Neural cell (in vitro differentiated cells): ENCODE results near the gene OLFM4. TPM values are rescaled to one million over a fixed set of nuclear protein-coding genes. Genes with fewer than 3 reads are reported as not detected.

ENCODE experiments used
- H2AFZ ChIP-seq: fragments of 200-600, 300-800 bp; sonication (generic), shearing (Covaris generic); 2 replicates; pipeline ENCODE4 v1.6.0; 2014; ENCODE audit warnings: low read depth, mild to moderate bottlenecking, antibody characterized with exemption, low read length, moderate library complexity
- H3F3A ChIP-seq: fragments of 200-600 bp; shearing (Covaris generic); 2 replicates; pipeline ENCODE4 v1.6.1; 2016; ENCODE audit warnings: mild to moderate bottlenecking, moderate library complexity, mixed read lengths, antibody characterized with exemption, low read length; ENCODE audit not compliant: insufficient read depth, poor library complexity, severe bottlenecking
- H3K27ac ChIP-seq: fragments of 200-600, 300-800 bp; sonication (generic), shearing (Covaris generic); 2 replicates; pipeline ENCODE4 v1.5.1; 2014; ENCODE audit warnings: mild to moderate bottlenecking, low read length, moderate library complexity
- H3K27me3 ChIP-seq: fragments of 300-800, 200-600 bp; sonication (generic), shearing (Covaris generic); 2 replicates; pipeline ENCODE4 v1.6.0; 2014; ENCODE audit warnings: mild to moderate bottlenecking, low read depth, low read length, moderate library complexity; ENCODE audit not compliant: insufficient read depth
- H3K36me3 ChIP-seq: fragments of 300-800, 200-600 bp; sonication (generic), shearing (Covaris generic); 2 replicates; pipeline ENCODE4 v1.5.1; 2014; ENCODE audit warnings: mild to moderate bottlenecking, antibody characterized with exemption, low read length, moderate library complexity; ENCODE audit not compliant: insufficient read depth
- H3K4me2 ChIP-seq: fragments of 300-800, 200-600 bp; sonication (generic), shearing (Covaris generic); 2 replicates; pipeline ENCODE4 v1.6.0; 2014; ENCODE audit warnings: mild to moderate bottlenecking, low read length
- H3K4me3 ChIP-seq: fragments of 300-800, 200-600 bp; sonication (generic), shearing (Covaris generic); 2 replicates; pipeline ENCODE4 v1.5.1; 2014; ENCODE audit warnings: mild to moderate bottlenecking, low read length, moderate library complexity
- H3K79me2 ChIP-seq: fragments of 200-600 bp; shearing (Covaris generic); replicated peaks from 2 replicates; pipeline ENCODE4 v1.6.0; 2014; ENCODE audit warnings: mild to moderate bottlenecking, low read length, moderate library complexity; ENCODE audit not compliant: insufficient read depth
- H3K9ac ChIP-seq: fragments of 300-800, 200-600 bp; sonication (generic), shearing (Covaris generic); 2 replicates; pipeline ENCODE4 v1.6.1; 2016; ENCODE audit warnings: mild to moderate bottlenecking, low read length, mixed read lengths
- H3K9me2 ChIP-seq: fragments of 200-600 bp; shearing (Covaris generic); 2 replicates; pipeline ENCODE4 v1.6.1; 2016; ENCODE audit warnings: mild to moderate bottlenecking, low read length, mixed read lengths; ENCODE audit not compliant: insufficient read depth
- H3K9me3 ChIP-seq: fragments of 200-600, 300-800 bp; sonication (generic), shearing (Covaris generic); 2 replicates; pipeline ENCODE4 v1.6.1; 2016; ENCODE audit warnings: mild to moderate bottlenecking, mixed run types, low read length, moderate library complexity, mixed read lengths
- H4K20me1 ChIP-seq: fragments of 200-600 bp; shearing (Covaris generic); 2 replicates; pipeline ENCODE4 v1.6.1; 2016; ENCODE audit warnings: mild to moderate bottlenecking, mixed run types; ENCODE audit not compliant: insufficient read depth
- CTCF ChIP-seq: fragments of 450-650 bp; IDR thresholded peaks from 2 replicates; pipeline ENCODE4 v1.5.1; 2014; ENCODE audit warnings: antibody characterized with exemption, mild to moderate bottlenecking, moderate library complexity; ENCODE audit not compliant: poor library complexity, severe bottlenecking
- EP300 ChIP-seq: fragments of 450-650 bp; conservative IDR thresholded peaks from 2 replicates; pipeline ENCODE4 v1.6.1; 2014; ENCODE audit warnings: antibody characterized with exemption, mild to moderate bottlenecking, moderate library complexity; ENCODE audit not compliant: poor library complexity, severe bottlenecking
- EZH2 ChIP-seq: fragments of 200-600, 300-800 bp; shearing (Covaris generic), sonication (generic); IDR thresholded peaks from 2 replicates; pipeline ENCODE4 v1.6.1; 2014; ENCODE audit warnings: antibody characterized with exemption, low read length, borderline replicate concordance, mild to moderate bottlenecking; ENCODE audit not compliant: insufficient read depth, poor library complexity, severe bottlenecking
- MXI1 ChIP-seq: fragments of 450-650 bp; conservative IDR thresholded peaks from 2 replicates; pipeline ENCODE4 v1.6.1; 2014; ENCODE audit warnings: antibody characterized with exemption, mild to moderate bottlenecking; ENCODE audit not compliant: poor library complexity, severe bottlenecking
- POLR2AphosphoS5 ChIP-seq: IDR thresholded peaks from 2 replicates; pipeline ENCODE4 v1.6.1; 2012
- RAD21 ChIP-seq: fragments of 450-650 bp; conservative IDR thresholded peaks from 2 replicates; pipeline ENCODE4 v1.6.1; 2014; ENCODE audit warnings: antibody characterized with exemption, mild to moderate bottlenecking, moderate library complexity
- SMC3 ChIP-seq: fragments of 450-650 bp; conservative IDR thresholded peaks from 2 replicates; pipeline ENCODE4 v1.6.1; 2014; ENCODE audit warnings: antibody characterized with exemption, mild to moderate bottlenecking, moderate library complexity; ENCODE audit not compliant: poor library complexity
- TAF1 ChIP-seq: IDR thresholded peaks from 2 replicates; pipeline ENCODE4 v1.6.1; 2012; ENCODE audit warnings: low read depth
- polyA plus RNA-seq: library from polyadenylated mRNA; depleted of rRNA; stranded (reverse); fragments of >200 nt; gene quantifications from 2 replicates; pipeline ENCODE4 v1.2.3, GENCODE V29; 2014
- TF ChIP-seq, protein P1 (sequence below): IDR thresholded peaks from 2 replicates; pipeline ENCODE4 v1.6.1; 2012; ENCODE audit warnings: borderline replicate concordance

Gene OLFM4
- polyA plus RNA-seq, 1 donor from 2014 or later, result 0.46 TPM

- H3K4me3 ChIP-seq, result no peak overlapping the region
- H4K20me1 ChIP-seq, result no peaks in the 10 kb centered on the region
- H2AFZ ChIP-seq, result no peak overlapping the region
Measured at GRCh38 chr13:53048880-53049279, 20.3 kb downstream of the OLFM4 start.

GRCh38 chr13:53050151-53050550 is 21.5 kb downstream of the OLFM4 start:
- Histone ChIP-seq H3K27ac (no peak overlapping the region), H3K4me3 (no peak overlapping the region), H3K36me3 (no peaks in the 10 kb centered on the region), H4K20me1 (no peaks in the 10 kb centered on the region), H3K27me3 (no peaks in the 10 kb centered on the region), H2AFZ (no peak overlapping the region), H3K9me2 (no peaks in the 10 kb centered on the region), H3F3A (no peaks in the 10 kb centered on the region), H3K9me3 (no peaks in the 10 kb centered on the region), H3K4me2 (no peak overlapping the region), H3K9ac (no peak overlapping the region), H3K79me2 (no peaks in the 10 kb centered on the region)
- no peak for TF ChIP-seq RAD21
- TF ChIP-seq EZH2, result no peak
- TF ChIP-seq EP300, result no peak
- no peak for TF ChIP-seq POLR2AphosphoS5
- TF ChIP-seq MXI1, result no peak
- no peak for TF ChIP-seq SMC3
- no peak for TF ChIP-seq TAF1
- TF ChIP-seq, protein P1, sequence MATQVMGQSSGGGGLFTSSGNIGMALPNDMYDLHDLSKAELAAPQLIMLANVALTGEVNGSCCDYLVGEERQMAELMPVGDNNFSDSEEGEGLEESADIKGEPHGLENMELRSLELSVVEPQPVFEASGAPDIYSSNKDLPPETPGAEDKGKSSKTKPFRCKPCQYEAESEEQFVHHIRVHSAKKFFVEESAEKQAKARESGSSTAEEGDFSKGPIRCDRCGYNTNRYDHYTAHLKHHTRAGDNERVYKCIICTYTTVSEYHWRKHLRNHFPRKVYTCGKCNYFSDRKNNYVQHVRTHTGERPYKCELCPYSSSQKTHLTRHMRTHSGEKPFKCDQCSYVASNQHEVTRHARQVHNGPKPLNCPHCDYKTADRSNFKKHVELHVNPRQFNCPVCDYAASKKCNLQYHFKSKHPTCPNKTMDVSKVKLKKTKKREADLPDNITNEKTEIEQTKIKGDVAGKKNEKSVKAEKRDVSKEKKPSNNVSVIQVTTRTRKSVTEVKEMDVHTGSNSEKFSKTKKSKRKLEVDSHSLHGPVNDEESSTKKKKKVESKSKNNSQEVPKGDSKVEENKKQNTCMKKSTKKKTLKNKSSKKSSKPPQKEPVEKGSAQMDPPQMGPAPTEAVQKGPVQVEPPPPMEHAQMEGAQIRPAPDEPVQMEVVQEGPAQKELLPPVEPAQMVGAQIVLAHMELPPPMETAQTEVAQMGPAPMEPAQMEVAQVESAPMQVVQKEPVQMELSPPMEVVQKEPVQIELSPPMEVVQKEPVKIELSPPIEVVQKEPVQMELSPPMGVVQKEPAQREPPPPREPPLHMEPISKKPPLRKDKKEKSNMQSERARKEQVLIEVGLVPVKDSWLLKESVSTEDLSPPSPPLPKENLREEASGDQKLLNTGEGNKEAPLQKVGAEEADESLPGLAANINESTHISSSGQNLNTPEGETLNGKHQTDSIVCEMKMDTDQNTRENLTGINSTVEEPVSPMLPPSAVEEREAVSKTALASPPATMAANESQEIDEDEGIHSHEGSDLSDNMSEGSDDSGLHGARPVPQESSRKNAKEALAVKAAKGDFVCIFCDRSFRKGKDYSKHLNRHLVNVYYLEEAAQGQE, result no peak
- TF ChIP-seq CTCF, result no peak

More at GRCh38 chr13:53048880-53049279, 20.3 kb downstream of the OLFM4 start:
- no peaks in the 10 kb centered on the region for H3K9me3 ChIP-seq
- no peaks in the 10 kb centered on the region for H3K79me2 ChIP-seq
- no peak overlapping the region for H3K9ac ChIP-seq
- no peak overlapping the region for H3K27ac ChIP-seq
- no peaks in the 10 kb centered on the region for H3K9me2 ChIP-seq
- TF ChIP-seq RAD21, result no peak
- no peak for TF ChIP-seq EP300
- no peak for TF ChIP-seq MXI1
- no peak for TF ChIP-seq CTCF
- TF ChIP-seq TAF1, result no peak
- TF ChIP-seq POLR2AphosphoS5, result no peak
- no peak for TF ChIP-seq SMC3
- no peak for TF ChIP-seq EZH2
- TF ChIP-seq, protein P1, result no peak
- no peaks in the 10 kb centered on the region for H3F3A ChIP-seq
- no peaks in the 10 kb centered on the region for H3K27me3 ChIP-seq
- H3K36me3 ChIP-seq, result no peaks in the 10 kb centered on the region
- H3K4me2 ChIP-seq, result no peak overlapping the region
